ENCODE data around the gene SKP1. TPM values are rescaled to one million over a fixed set of nuclear protein-coding genes. Genes with fewer than 3 reads are reported as not detected.
"Not testable (repeated sequence)": the region's sequence is repeated elsewhere in the genome, so short reads cannot be mapped to it uniquely, and the experiment has no call there.

SKP1 gene
- total and polyA plus RNA-seq, 10 of the 15 experiments (the other 5 are each of a cell fraction or from before 2014, with no cell fraction given) = 100 to 1,686 (median 519) TPM

- H3K79me2 ChIP-seq (ENCODE audit: control insufficient read depth, insufficient read depth, low read length); H3K4me1 ChIP-seq (ENCODE audit: control insufficient read depth, insufficient read depth, low read length); H3K4me3 ChIP-seq; H3K27me3 ChIP-seq (replicated peaks in 1 of 2; ENCODE audit: control insufficient read depth in 2 of 2, insufficient read depth in 2 of 2, low read length in 1 of 2); H4K20me1 ChIP-seq (ENCODE audit: control insufficient read depth, insufficient read depth); BruUV-seq (replicated peaks); H3K9me3 ChIP-seq (replicated peaks; ENCODE audit: control insufficient read depth, insufficient read depth, low read length); H2AFZ ChIP-seq (ENCODE audit: control insufficient read depth, low read depth, low read length); RAD21 ChIA-PET (ENCODE audit: unreplicated experiment); H3K27ac ChIP-seq (ENCODE audit: control insufficient read depth, insufficient read depth); H3K4me2 ChIP-seq (ENCODE audit: control insufficient read depth, insufficient read depth); ATAC-seq; in situ Hi-C loops (cut with MboI); intact Hi-C loops (cut with micrococcal nuclease; ENCODE audit: unreplicated experiment); DNase-seq (ENCODE audit: low read depth, low spot score); FAIRE-seq; H3K9ac ChIP-seq (ENCODE audit: control insufficient read depth, insufficient read depth, low read length): not testable (repeated sequence)
- WGBS (ENCODE audit: insufficient coverage, insufficient replicate concordance, low lambda C conversion rate, missing lambda C conversion rate) = 98% methylated on average over 15 of the region's 15 CpGs
- POLR2A ChIA-PET = interaction anchor here (1.4 to 1.5 kb wide), 2 partner anchors 9 to 118 kb away, joined by 3 read pairs; no protein-coding TSS in a partner anchor
- CTCF ChIA-PET = interaction anchor here (0.7 to 24.1 kb wide), 6 partner anchors 9 to 139 kb away, joined by 3 to 792 read pairs (median 9); no protein-coding TSS in a partner anchor
- SMC1A ChIA-PET (ENCODE audit: uncharacterized antibody, unreplicated experiment) = interaction anchor here (1.4 to 21.6 kb wide), 5 partner anchors 10 to 113 kb away, joined by 4 to 441 read pairs (median 5); no protein-coding TSS in a partner anchor
- peaks cover 8 to 32% of the 10 kb centered on the region in 2 experiments for H3K36me3 ChIP-seq (ENCODE audit: control insufficient read depth in 2 of 2, insufficient read depth in 2 of 2, low read length in 1 of 2)
Observed at GRCh38 chr5:134152173-134152832, 24.4 kb downstream of the SKP1 start.

GRCh38 chr5:134151723-134152122, 25.0 kb downstream of the SKP1 start:
- Histone ChIP-seq H4K20me1 (ENCODE audit: control insufficient read depth, insufficient read depth) (no peaks in the 10 kb centered on the region), H3K9ac (ENCODE audit: control insufficient read depth, insufficient read depth, low read length) (no peak overlapping the region), H3K4me1 (ENCODE audit: control insufficient read depth, insufficient read depth, low read length) (no peaks in the 10 kb centered on the region), H3K79me2 (ENCODE audit: control insufficient read depth, insufficient read depth, low read length) (no peaks in the 10 kb centered on the region), H3K27me3 (replicated peaks in 1 of 2; ENCODE audit: control insufficient read depth in 2 of 2, insufficient read depth in 2 of 2, low read length in 1 of 2) (no peaks in the 10 kb centered on the region), H3K4me2 (ENCODE audit: control insufficient read depth, insufficient read depth) (no peak overlapping the region), H3K4me3 (no peak overlapping the region), H2AFZ (ENCODE audit: control insufficient read depth, low read depth, low read length) (no peak overlapping the region), H3K9me3 (replicated peaks; ENCODE audit: control insufficient read depth, insufficient read depth, low read length) (no peaks in the 10 kb centered on the region), H3K36me3 (ENCODE audit: control insufficient read depth in 2 of 2, insufficient read depth in 2 of 2, low read length in 1 of 2) (peaks cover 11 to 32% of the 10 kb centered on the region in 2 experiments), H3K27ac (ENCODE audit: control insufficient read depth, insufficient read depth) (no peak overlapping the region)
- ATAC-seq = no peak
- WGBS (ENCODE audit: insufficient coverage, insufficient replicate concordance, low lambda C conversion rate, missing lambda C conversion rate) = 98% methylated on average over 3 of the region's 3 CpGs
- ChIA-PET SMC1A (ENCODE audit: uncharacterized antibody, unreplicated experiment) (interaction anchor here (1.4 to 21.6 kb wide), 3 partner anchors 9 to 113 kb away, joined by 4 to 441 read pairs (median 5); no protein-coding TSS in a partner anchor), RAD21 (ENCODE audit: unreplicated experiment) (no interaction called here), CTCF (interaction anchor here (2.8 to 24.1 kb wide), 3 partner anchors 10 to 113 kb away, joined by 12 to 792 read pairs (median 17); no protein-coding TSS in a partner anchor), POLR2A (interaction anchor here (1.4 to 1.5 kb wide), 2 partner anchors 10 to 117 kb away, joined by 3 read pairs; no protein-coding TSS in a partner anchor)
- in situ Hi-C loops (cut with MboI) = no loop called here
- BruUV-seq (replicated peaks) = no TSS peak
- no peak for DNase-seq (ENCODE audit: low read depth, low spot score)
- TF ChIP-seq ZNF217 (IDR thresholded peaks at IDR 0.05) (no peak), POLR2AphosphoS5 (IDR thresholded peaks at IDR 0.05; ENCODE audit: low read length) (peak; percentile 69), E2F8 (IDR thresholded peaks at IDR 0.05; ENCODE audit: low read depth, partially characterized antibody) (no peak)
- intact Hi-C loops (cut with micrococcal nuclease; ENCODE audit: unreplicated experiment) = no loop called here
- no peak for FAIRE-seq

All from GM12878 (cell line).